CD4-positive, alpha-beta memory T cell (primary cell): ENCODE measurements around the gene FANCC. TPM values are rescaled to one million over a fixed set of nuclear protein-coding genes. Genes with fewer than 3 reads are reported as not detected.

Source experiments
- CTCF ChIA-PET: fragments of 350-600 bp; sonication (Branson Sonifier 250); formaldehyde crosslinking; loops from one replicate; lab custom pipeline; 2021; ENCODE audit warnings: inconsistent platforms; ENCODE audit not compliant: partially characterized antibody; lab: Charles Lee
- POLR2A ChIA-PET: fragments of 350-600 bp; sonication (Branson Sonifier 250); formaldehyde crosslinking; loops from one replicate; lab custom pipeline; 2021; ENCODE audit not compliant: partially characterized antibody; lab: Charles Lee
- DNase-seq, 5 donors: peaks; one replicate each; pipeline versions ENCODE4 v3.0.0 to v3.0.0-alpha.2; 2020 to 2022; ENCODE audit warnings: mixed read lengths in 1 of 5
- H3K27ac ChIP-seq: one replicate; pipeline ENCODE4 v1.7.0; 2013; ENCODE audit warnings: low read depth, low read length
- H3K27me3 ChIP-seq: 2 replicates; pipeline ENCODE4 v1.7.0; 2013; ENCODE audit warnings: mild to moderate bottlenecking, low read length, moderate library complexity; ENCODE audit not compliant: insufficient read depth
- H3K36me3 ChIP-seq: 2 replicates; pipeline ENCODE4 v1.7.0; 2013; ENCODE audit warnings: mild to moderate bottlenecking, low read length, moderate library complexity; ENCODE audit not compliant: insufficient read depth
- H3K4me1 ChIP-seq: 2 replicates; pipeline ENCODE4 v1.7.0; 2013; ENCODE audit warnings: mild to moderate bottlenecking, low read length, moderate library complexity; ENCODE audit not compliant: insufficient read depth
- H3K4me3 ChIP-seq, 2 donors: one replicate each; pipeline ENCODE4 v1.7.0; 2013; ENCODE audit warnings: low read length in 2 of 2, mild to moderate bottlenecking in 1 of 2
- H3K9me3 ChIP-seq, 2 donors: one replicate each; pipeline ENCODE4 v1.7.0; 2013; ENCODE audit warnings: low read length in 2 of 2, control low read depth in 1 of 2; ENCODE audit not compliant: control insufficient read depth in 1 of 2
- H3K27ac Mint-ChIP-seq, 7 donors: one replicate each; pipeline ENCODE4 v1.8.0; 2020 to 2021; ENCODE audit warnings: mixed read lengths in 7 of 7, mild to moderate bottlenecking in 6 of 7, inconsistent platforms in 3 of 7, moderate library complexity in 3 of 7
- H3K27me3 Mint-ChIP-seq, 2 donors: one replicate each; pipeline ENCODE4 v1.8.0; 2020 to 2021; ENCODE audit warnings: mixed read lengths in 2 of 2
- H3K36me3 Mint-ChIP-seq, 2 donors: one replicate each; pipeline ENCODE4 v1.8.0; 2020 to 2021; ENCODE audit warnings: mixed read lengths in 2 of 2, inconsistent platforms in 1 of 2, mild to moderate bottlenecking in 1 of 2
- H3K4me1 Mint-ChIP-seq, 4 donors: one replicate each; pipeline ENCODE4 v1.8.0; 2020 to 2021; ENCODE audit warnings: mixed read lengths in 4 of 4, mild to moderate bottlenecking in 1 of 4
- H3K4me3 Mint-ChIP-seq, 8 donors: one replicate each; pipeline ENCODE4 v1.8.0; 2020 to 2021; ENCODE audit warnings: mixed read lengths in 8 of 8, mild to moderate bottlenecking in 7 of 8, moderate library complexity in 6 of 8, inconsistent platforms in 3 of 8
- H3K9me3 Mint-ChIP-seq, 8 donors: one replicate each; pipeline ENCODE4 v1.8.0; 2020 to 2021; ENCODE audit warnings: mixed read lengths in 8 of 8, mild to moderate bottlenecking in 5 of 8, inconsistent platforms in 3 of 8, moderate library complexity in 1 of 8
- intact Hi-C: fragments of 100-400 bp; cut with micrococcal nuclease; formaldehyde crosslinking; loops from one replicate; pipeline ENCODE4 v1.15.1; 2023
- polyA plus RNA-seq, 2 donors: library from polyadenylated mRNA; unstranded; fragments of 300-500 nt; fragmentation: Illumina TruSeq; gene quantifications; one replicate each; pipeline ENCODE4 v1.2.3, GENCODE V29; 2021
- total RNA-seq, 2 experiments: library from RNA; stranded (reverse); gene quantifications; one replicate each; pipeline ENCODE4 v1.2.3, GENCODE V29; 2021

The FANCC gene
- total and polyA plus RNA-seq, 4 experiments from 2014 or later: 0.77 to 4.9 (median 3.6) TPM

GRCh38 chr9:95351051-95351450 is 33.5 kb upstream of the FANCC start:
- Histone ChIP-seq H3K4me3 (no peak overlapping the region), H3K27ac (no peak overlapping the region), H3K4me1 (no peaks in the 10 kb centered on the region), H3K27me3 (no peaks in the 10 kb centered on the region), H3K9me3 (no peaks in the 10 kb centered on the region), H3K36me3 (no peaks in the 10 kb centered on the region)
- Mint-ChIP-seq H3K9me3 (peaks cover 0 to 2% (median 0%) of the 10 kb centered on the region in 8 donors), H3K36me3 (no peaks in the 10 kb centered on the region), H3K27me3 (peaks cover 18 to 19% of the 10 kb centered on the region in 2 donors), H3K4me1 (peaks cover 0 to 8% (median 2%) of the 10 kb centered on the region in 4 donors), H3K4me3 (peak overlapping the region in 1 of 8 donors; percentile 61), H3K27ac (no peak overlapping the region)
- no peak for DNase-seq
- intact Hi-C loops: no loop called here
- POLR2A ChIA-PET: no interaction called here
- CTCF ChIA-PET: no interaction called here

- no peak overlapping the region for H3K27ac Mint-ChIP-seq
- Histone ChIP-seq H3K4me3 (no peak overlapping the region), H3K9me3 (no peaks in the 10 kb centered on the region), H3K27ac (no peak overlapping the region), H3K36me3 (no peaks in the 10 kb centered on the region), H3K27me3 (no peaks in the 10 kb centered on the region), H3K4me1 (no peaks in the 10 kb centered on the region)
- ChIA-PET CTCF (no interaction called here), POLR2A (no interaction called here)
- peaks cover 18% of the 10 kb centered on the region in 2 donors for H3K27me3 Mint-ChIP-seq
- peak overlapping the region in 3 of 8 donors; percentile 10 to 72 (median 48) for H3K4me3 Mint-ChIP-seq
- H3K9me3 Mint-ChIP-seq: peaks cover 0 to 2% (median 0%) of the 10 kb centered on the region in 8 donors
- DNase-seq: no peak
- peaks cover 0 to 8% (median 2%) of the 10 kb centered on the region in 4 donors for H3K4me1 Mint-ChIP-seq
- no peaks in the 10 kb centered on the region for H3K36me3 Mint-ChIP-seq
- intact Hi-C loops: no loop called here
These were observed 32.8 kb upstream of the FANCC start for GRCh38 chr9:95350266-95350665.

- no peaks in the 10 kb centered on the region for H3K9me3 ChIP-seq
- CTCF ChIA-PET: no interaction called here
- H3K27me3 ChIP-seq: no peaks in the 10 kb centered on the region
- H3K4me1 ChIP-seq: no peaks in the 10 kb centered on the region
- H3K36me3 ChIP-seq: no peaks in the 10 kb centered on the region
- intact Hi-C loops: no loop called here
- Mint-ChIP-seq H3K9me3 (peaks cover 0 to 2% (median 0%) of the 10 kb centered on the region in 8 donors), H3K4me3 (peak overlapping the region in 4 of 8 donors; percentile 15 to 72 (median 54)), H3K4me1 (peaks cover 0 to 8% (median 2%) of the 10 kb centered on the region in 4 donors), H3K27ac (no peak overlapping the region), H3K27me3 (peaks cover 16 to 18% of the 10 kb centered on the region in 2 donors), H3K36me3 (no peaks in the 10 kb centered on the region)
- no peak for DNase-seq
- H3K27ac ChIP-seq: no peak overlapping the region
- POLR2A ChIA-PET: no interaction called here
- no peak overlapping the region for H3K4me3 ChIP-seq
These were observed 31.9 kb upstream of the FANCC start for GRCh38 chr9:95349091-95350038.

- Mint-ChIP-seq H3K27me3 (peaks cover 13 to 14% of the 10 kb centered on the region in 2 donors), H3K27ac (no peak overlapping the region), H3K36me3 (no peaks in the 10 kb centered on the region), H3K4me3 (peak overlapping the region in 1 of 8 donors; percentile 57), H3K9me3 (no peaks in the 10 kb centered on the region), H3K4me1 (peaks cover 11 to 25% (median 13%) of the 10 kb centered on the region in 4 donors)
- Histone ChIP-seq H3K9me3 (no peaks in the 10 kb centered on the region), H3K4me1 (peaks cover 9% of the 10 kb centered on the region), H3K36me3 (no peaks in the 10 kb centered on the region), H3K27ac (no peak overlapping the region), H3K4me3 (no peak overlapping the region), H3K27me3 (no peaks in the 10 kb centered on the region)
- intact Hi-C loops: no loop called here
- ChIA-PET POLR2A (no interaction called here), CTCF (interaction anchor here (2.0 kb wide), 1 partner anchor 10 kb away, joined by 4 read pairs; no protein-coding TSS in a partner anchor)
- DNase-seq: no peak
These were observed 28.5 kb upstream of the FANCC start for GRCh38 chr9:95346021-95346420.

GRCh38 chr9:95344735-95345325 is 27.3 kb upstream of the FANCC start:
- H3K9me3 Mint-ChIP-seq: no peaks in the 10 kb centered on the region
- intact Hi-C loops: no loop called here
- Histone ChIP-seq H3K9me3 (no peaks in the 10 kb centered on the region), H3K36me3 (no peaks in the 10 kb centered on the region), H3K27me3 (no peaks in the 10 kb centered on the region), H3K4me1 (peaks cover 9% of the 10 kb centered on the region), H3K4me3 (no peak overlapping the region), H3K27ac (no peak overlapping the region)
- no peak for DNase-seq
- H3K4me3 Mint-ChIP-seq: no peak overlapping the region
- ChIA-PET POLR2A (no interaction called here), CTCF (interaction anchor here (2.0 kb wide), 1 partner anchor 8 kb away, joined by 4 read pairs; no protein-coding TSS in a partner anchor)
- H3K27ac Mint-ChIP-seq: no peak overlapping the region
- peaks cover 12 to 13% of the 10 kb centered on the region in 2 donors for H3K27me3 Mint-ChIP-seq
- no peaks in the 10 kb centered on the region for H3K36me3 Mint-ChIP-seq
- H3K4me1 Mint-ChIP-seq: peaks cover 7 to 21% (median 13%) of the 10 kb centered on the region in 4 donors

GRCh38 chr9:95343725-95344287 is 26.3 kb upstream of the FANCC start:
- no peaks in the 10 kb centered on the region for H3K9me3 Mint-ChIP-seq
- H3K4me3 Mint-ChIP-seq: peak overlapping the region in 1 of 8 donors; percentile 17
- CTCF ChIA-PET: no interaction called here
- peaks cover 12% of the 10 kb centered on the region in 2 donors for H3K27me3 Mint-ChIP-seq
- H3K27ac Mint-ChIP-seq: no peak overlapping the region
- Histone ChIP-seq H3K4me3 (no peak overlapping the region), H3K27ac (no peak overlapping the region), H3K27me3 (no peaks in the 10 kb centered on the region), H3K9me3 (no peaks in the 10 kb centered on the region), H3K4me1 (peaks cover 9% of the 10 kb centered on the region), H3K36me3 (no peaks in the 10 kb centered on the region)
- POLR2A ChIA-PET: no interaction called here
- H3K4me1 Mint-ChIP-seq: peaks cover 6 to 18% (median 13%) of the 10 kb centered on the region in 4 donors
- DNase-seq: peak in 1 of 5 donors; percentile 4
- no peaks in the 10 kb centered on the region for H3K36me3 Mint-ChIP-seq
- intact Hi-C loops: no loop called here

GRCh38 chr9:95342571-95342970 is 25.1 kb upstream of the FANCC start:
- intact Hi-C loops: no loop called here
- Histone ChIP-seq H3K27ac (no peak overlapping the region), H3K4me3 (no peak overlapping the region), H3K36me3 (no peaks in the 10 kb centered on the region), H3K27me3 (no peaks in the 10 kb centered on the region), H3K9me3 (no peaks in the 10 kb centered on the region), H3K4me1 (peaks cover 9% of the 10 kb centered on the region)
- H3K9me3 Mint-ChIP-seq: no peaks in the 10 kb centered on the region
- POLR2A ChIA-PET: no interaction called here
- no peaks in the 10 kb centered on the region for H3K36me3 Mint-ChIP-seq
- CTCF ChIA-PET: no interaction called here
- no peak overlapping the region for H3K4me3 Mint-ChIP-seq
- no peak for DNase-seq
- no peak overlapping the region for H3K27ac Mint-ChIP-seq
- peaks cover 8 to 9% of the 10 kb centered on the region in 2 donors for H3K27me3 Mint-ChIP-seq
- H3K4me1 Mint-ChIP-seq: peaks cover 6 to 18% (median 13%) of the 10 kb centered on the region in 4 donors
